Panc1 (cell line): Measurements from ENCODE around the gene NR5A2. TPM values are rescaled to one million over a fixed set of nuclear protein-coding genes. Genes with fewer than 3 reads are reported as not detected.

Experiments used
- ATAC-seq: fragments of 200-7000 bp; cut with Tn5 transposase; 2 replicates; pipeline ENCODE4 v1.9.1; 2020; ENCODE audit warnings: mild to moderate bottlenecking, moderate library complexity
- BruUV-seq: library from RNA; stranded (reverse); fragments of 400-500 nt; replicated peaks from 2 replicates; lab custom pipeline; 2021; lab: Mats Ljungman, UMichigan
- CTCF ChIA-PET: fragments of 300-600 bp; sonication (Branson Sonifier 250); formaldehyde crosslinking; loops from one replicate; lab custom pipeline; 2022; ENCODE audit warnings: antibody characterized with exemption; lab: Charles Lee
- POLR2A ChIA-PET: fragments of 300-600 bp; sonication (Branson Sonifier 250); formaldehyde crosslinking; loops from one replicate; lab custom pipeline; 2022; ENCODE audit warnings: antibody characterized with exemption; lab: Charles Lee
- DNase-seq: peaks from one replicate; pipeline ENCODE4 v3.0.0-alpha.2; 2010; ENCODE audit warnings: low read depth, low spot score
- H3K27ac ChIP-seq: 2 replicates; pipeline ENCODE4 v1.5.1; 2011; ENCODE audit warnings: mild to moderate bottlenecking, low read length, inconsistent platforms
- H3K27me3 ChIP-seq: fragments of 200-500 bp; sonication (Bioruptor generic); 2 replicates; pipeline ENCODE4 v1.6.0; 2014; ENCODE audit warnings: low read length, inconsistent platforms; ENCODE audit not compliant: control insufficient read depth, insufficient read depth
- H3K36me3 ChIP-seq: fragments of 200-500 bp; sonication (Bioruptor generic); 2 replicates; pipeline ENCODE4 v1.5.1; 2014; ENCODE audit warnings: inconsistent platforms, mild to moderate bottlenecking, low read length, moderate library complexity; ENCODE audit not compliant: control insufficient read depth, insufficient read depth
- H3K4me1 ChIP-seq: 2 replicates; pipeline ENCODE4 v1.5.1; 2011; ENCODE audit warnings: inconsistent platforms, mild to moderate bottlenecking, low read length, moderate library complexity; ENCODE audit not compliant: control insufficient read depth, insufficient read depth
- H3K4me3 ChIP-seq, 2 experiments: 2 replicates each; pipeline ENCODE4 v1.5.1; 2011 to 2012; ENCODE audit warnings: low read depth in 2 of 2, low read length in 2 of 2, mild to moderate bottlenecking in 2 of 2, inconsistent platforms in 1 of 2, moderate library complexity in 1 of 2
- H3K9me3 ChIP-seq: fragments of 200-500 bp; sonication (Bioruptor generic); 2 replicates; pipeline ENCODE4 v1.5.1; 2014; ENCODE audit warnings: low read depth, mild to moderate bottlenecking, inconsistent platforms, low read length, moderate library complexity; ENCODE audit not compliant: control insufficient read depth, insufficient read depth
- CTCF ChIP-seq: fragments of 450-650 bp; IDR thresholded peaks from 2 replicates; pipeline ENCODE4 v1.5.1; 2017; ENCODE audit warnings: mild to moderate bottlenecking
- POLR2AphosphoS5 ChIP-seq: IDR thresholded peaks from 2 replicates; pipeline ENCODE4 v1.6.1; 2012; ENCODE audit warnings: mild to moderate bottlenecking, low read depth, low read length, moderate library complexity
- REST ChIP-seq, 2 experiments: IDR thresholded peaks; 2 replicates each; pipeline ENCODE4 v1.6.1; 2011 to 2012; ENCODE audit warnings: low read depth in 2 of 2, control low read depth in 1 of 2, low read length in 1 of 2, mild to moderate bottlenecking in 1 of 2, moderate library complexity in 1 of 2; ENCODE audit not compliant: insufficient read depth in 1 of 2
- SIN3A ChIP-seq: IDR thresholded peaks from 2 replicates; pipeline ENCODE4 v1.6.1; 2012; ENCODE audit warnings: low read depth, mild to moderate bottlenecking, low read length, moderate library complexity, borderline replicate concordance; ENCODE audit not compliant: insufficient read depth
- TCF7L2 ChIP-seq: IDR thresholded peaks from 2 replicates; pipeline ENCODE4 v1.6.1; 2011; ENCODE audit warnings: mild to moderate bottlenecking, low read depth, low read length, inconsistent platforms
- in situ Hi-C: cut with HindIII; loops from 2 replicates; pipeline ENCODE4 v1.10.0; 2016; ENCODE audit warnings: low sequenced_read_pairs, low pct_unique_long_range_greater_than_20kb
- intact Hi-C: fragments of 100-400 bp; cut with micrococcal nuclease; formaldehyde crosslinking; loops from one replicate; pipeline ENCODE4 v1.10.0; 2022; ENCODE audit not compliant: unreplicated experiment
- total RNA-seq: library from RNA; stranded (reverse); gene quantifications from one replicate; pipeline ENCODE4 v1.2.1, GENCODE V29; 2021; ENCODE audit not compliant: unreplicated experiment

The NR5A2 gene
- total RNA-seq, 1 experiment from 2014 or later = 4.3 TPM

- H3K36me3 ChIP-seq = no peaks in the 10 kb centered on the region
- in situ Hi-C loops (no loop called here), intact Hi-C loops (no loop called here)
- no peak for TF ChIP-seq TCF7L2
- no peak for TF ChIP-seq CTCF
- no peak for TF ChIP-seq POLR2AphosphoS5
- TF ChIP-seq SIN3A = no peak
- H3K27ac ChIP-seq = no peak overlapping the region
- no TSS peak for BruUV-seq
- no peaks in the 10 kb centered on the region for H3K27me3 ChIP-seq
- no peaks in the 10 kb centered on the region for H3K9me3 ChIP-seq
- DNase-seq = no peak
- H3K4me3 ChIP-seq = no peak overlapping the region
- CTCF ChIA-PET = no interaction called here
- H3K4me1 ChIP-seq = no peaks in the 10 kb centered on the region
- POLR2A ChIA-PET = no interaction called here
- ATAC-seq = no peak
Measured at GRCh38 chr1:200176798-200177197, 149.3 kb downstream of the NR5A2 start.

GRCh38 chr1:200178340-200178739 lies 150.8 kb downstream of the NR5A2 start:
- intact Hi-C loops = no loop called here
- no peak for TF ChIP-seq SIN3A
- TF ChIP-seq TCF7L2 = no peak
- TF ChIP-seq CTCF = no peak
- no peak for TF ChIP-seq POLR2AphosphoS5
- TF ChIP-seq REST (IDR thresholded peaks at IDR 0.05; ENCODE audit: insufficient read depth in 1 of 2, low read depth in 2 of 2, low read length in 1 of 2) = no peak
- in situ Hi-C loops = no loop called here
- Histone ChIP-seq H3K9me3 (no peaks in the 10 kb centered on the region), H3K4me1 (no peaks in the 10 kb centered on the region), H3K4me3 (no peak overlapping the region), H3K27me3 (no peaks in the 10 kb centered on the region), H3K27ac (no peak overlapping the region), H3K36me3 (no peaks in the 10 kb centered on the region)
- ChIA-PET POLR2A (no interaction called here), CTCF (no interaction called here)
- DNase-seq = no peak
- no peak for ATAC-seq
- no TSS peak for BruUV-seq
